ENCODE data around the gene TRAPPC6A.
A peak's percentile ranks its signal among the peaks of the same experiment; 100 is the strongest.
"Not testable (repeated sequence)": the region's sequence is repeated elsewhere in the genome, so short reads cannot be mapped to it uniquely, and the experiment has no call there.

Gene TRAPPC6A

GRCh38 chr19:45125975-45126493, 52.0 kb downstream of the TRAPPC6A start:
- peak; percentile 77 for DNase-seq

GRCh38 chr19:45125360-45125759, 52.7 kb downstream of the TRAPPC6A start:
- no peak for DNase-seq

GRCh38 chr19:45124021-45124420, 54.0 kb downstream of the TRAPPC6A start:
- no peak for DNase-seq

- no peak for DNase-seq
Measured at GRCh38 chr19:45123440-45123850, 54.6 kb downstream of the TRAPPC6A start.

- no peak for DNase-seq
Measured at GRCh38 chr19:45122832-45123231, 55.2 kb downstream of the TRAPPC6A start.

GRCh38 chr19:45121827-45122345, 56.2 kb downstream of the TRAPPC6A start:
- no peak for DNase-seq

DNA sequence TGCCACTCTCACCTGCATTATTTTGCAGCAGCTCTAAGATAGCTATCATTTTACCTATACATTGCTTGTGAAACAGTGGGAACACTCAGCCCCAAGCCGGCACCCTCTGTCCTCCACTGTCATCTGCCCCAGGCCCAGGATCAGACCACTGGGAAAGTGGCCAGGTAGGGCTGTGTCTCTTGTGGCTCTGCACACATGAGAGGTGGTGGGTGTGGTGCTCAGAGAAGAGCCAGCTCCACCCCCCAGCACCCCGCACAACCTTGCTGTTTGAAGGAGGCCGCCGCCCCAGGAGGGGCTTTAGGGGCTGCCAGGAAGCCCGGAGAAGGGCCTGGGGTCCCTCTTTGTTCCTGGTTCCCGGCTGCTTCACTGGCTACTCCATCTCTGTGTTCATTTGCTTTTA, 58.5 kb downstream of the TRAPPC6A start:
- no peak for DNase-seq

DNA sequence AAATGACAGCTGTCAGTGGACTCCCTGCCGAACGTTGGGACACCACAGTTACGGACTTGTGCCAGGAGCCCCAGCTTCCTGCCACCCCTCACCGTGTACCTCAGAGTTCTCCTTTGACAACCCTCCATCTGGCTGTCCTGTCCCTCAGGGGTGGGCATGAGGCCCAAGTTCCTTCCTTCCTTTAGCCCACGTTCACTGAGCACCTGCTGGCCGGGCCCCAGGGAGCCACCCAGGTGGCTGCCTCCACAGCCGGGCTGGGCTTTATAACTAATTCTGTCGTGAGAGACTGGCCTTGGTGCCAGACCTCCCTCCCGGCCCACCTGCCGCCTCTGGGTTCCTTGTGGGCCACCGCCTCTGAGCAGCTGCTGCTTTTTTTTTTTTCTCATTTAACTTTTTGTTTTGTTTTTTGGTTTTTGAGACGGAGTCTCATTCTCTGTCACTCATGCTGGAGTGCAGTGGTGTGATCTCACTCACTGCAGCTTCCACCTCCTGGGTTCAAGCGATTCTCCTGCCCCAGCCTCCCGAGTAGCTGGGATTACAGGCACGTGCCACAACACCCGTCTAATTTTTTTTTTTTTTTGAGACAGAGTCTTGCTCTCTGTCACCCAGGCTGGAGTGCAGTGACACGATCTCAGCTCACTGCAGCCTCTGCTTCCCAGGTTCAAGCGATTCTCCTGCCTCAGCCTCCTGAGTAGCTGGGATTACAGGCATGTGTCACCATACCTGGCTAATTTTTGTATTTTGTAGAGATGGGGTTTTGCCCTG, 59.3 kb downstream of the TRAPPC6A start:
- not testable (repeated sequence) for DNase-seq

- no peak for DNase-seq
Measured at GRCh38 chr19:45118106-45118505, 59.9 kb downstream of the TRAPPC6A start.

DNA sequence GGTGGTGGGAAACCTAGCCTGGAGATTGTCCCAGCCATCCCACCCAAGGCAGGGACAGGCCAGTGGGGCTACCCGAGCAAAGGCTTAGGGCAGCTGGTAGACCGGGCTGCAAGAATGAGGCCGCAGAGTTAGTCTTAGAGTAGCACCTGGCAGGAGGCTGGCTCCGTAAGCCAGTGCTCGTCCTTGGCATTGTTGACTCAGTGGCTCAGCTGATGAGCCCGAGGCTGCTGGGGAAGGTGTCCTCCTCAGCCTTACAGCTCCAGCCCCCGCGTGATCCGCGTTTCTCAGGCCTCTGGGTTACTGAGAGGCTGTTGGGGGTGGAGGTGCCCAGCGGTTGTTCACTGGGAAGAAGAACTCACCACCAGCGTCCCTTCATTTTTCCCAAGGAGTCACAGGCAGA, 60.4 kb downstream of the TRAPPC6A start:
- no peak for DNase-seq

DNA sequence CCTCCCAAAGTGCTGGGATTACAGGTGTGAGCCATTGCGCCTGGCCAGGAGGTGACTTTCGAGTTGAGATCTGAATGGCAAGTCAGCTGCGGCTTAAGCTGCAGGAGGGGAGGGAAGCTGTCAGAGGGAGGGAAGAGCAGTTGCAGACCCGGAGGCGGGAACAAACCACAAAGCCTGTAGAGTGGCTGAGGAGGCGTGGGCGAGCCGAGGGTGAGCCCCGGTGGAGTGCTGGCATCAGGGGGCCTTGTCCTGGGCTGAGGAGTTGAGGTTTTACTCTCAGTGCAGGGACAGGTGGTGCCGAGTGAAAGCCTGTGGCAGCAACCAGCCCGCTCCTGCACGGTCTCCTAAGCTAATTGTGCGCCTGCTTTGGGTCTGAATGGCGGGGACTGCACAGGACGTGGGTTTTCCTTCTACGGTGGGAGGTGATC, 60.9 kb downstream of the TRAPPC6A start:
- DNase-seq = peak; percentile 61

- no peak for DNase-seq
Measured at GRCh38 chr19:45115809-45116615, 62.0 kb downstream of the TRAPPC6A start.

DNA sequence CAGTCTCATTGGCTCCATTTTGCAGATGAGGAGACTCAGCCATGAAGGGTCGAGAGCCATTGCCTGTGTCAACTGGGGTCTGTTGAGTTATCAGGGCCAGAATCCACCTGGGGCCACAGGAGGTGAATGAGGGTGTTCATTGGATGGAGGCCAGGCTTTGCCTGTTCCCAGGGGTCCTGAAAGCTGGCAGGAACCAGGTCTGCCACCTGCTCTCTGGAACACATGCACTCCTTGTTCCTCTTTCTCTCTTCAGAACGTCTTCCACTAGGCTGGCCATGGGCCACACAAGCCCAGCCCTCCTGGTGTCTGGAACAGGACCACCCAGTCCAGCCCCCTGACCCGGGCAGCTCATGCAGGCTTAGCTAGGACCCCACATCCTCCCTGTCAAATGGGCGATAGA, 63.9 kb downstream of the TRAPPC6A start:
- DNase-seq = no peak

- no peak for DNase-seq
Measured at GRCh38 chr19:45113628-45114027, 64.4 kb downstream of the TRAPPC6A start.

Data from CD4-positive, alpha-beta T cell treated with Interleukin-6 for 4 hours (primary cell).